GM12874 (cell line): Measurements from ENCODE around the gene OR2G2.

Experiments
- CTCF ChIP-seq: IDR thresholded peaks from 2 replicates; pipeline ENCODE4 v1.5.1; 2011; ENCODE audit warnings: low read depth, mild to moderate bottlenecking, control low read depth, low read length, moderate library complexity; ENCODE audit not compliant: insufficient read depth

OR2G2 gene

GRCh38 chr1:247576514-247576913 lies 11.6 kb upstream of the OR2G2 start:
- TF ChIP-seq CTCF, result peak; percentile 29; the same call in 1 of the 2 replicates

GRCh38 chr1:247578946-247579460 lies 9.2 kb upstream of the OR2G2 start:
- no peak for TF ChIP-seq CTCF

- TF ChIP-seq CTCF, result no peak
These were observed 17.1 kb downstream of the OR2G2 start, which contains the start of gene OR2G3 for GRCh38 chr1:247605286-247605685. TSS of gene OR2G3 (plus strand) at chr1:247605586. CDS start at chr1:247605586, 0 bp downstream.

GRCh38 chr1:247613405-247613804 lies 25.2 kb downstream of the OR2G2 start:
- TF ChIP-seq CTCF, result no peak

- no peak for TF ChIP-seq CTCF
These were observed 26.5 kb downstream of the OR2G2 start for GRCh38 chr1:247614625-247615024.

GRCh38 chr1:247627951-247628350 lies 39.8 kb downstream of the OR2G2 start:
- no peak for TF ChIP-seq CTCF

- TF ChIP-seq CTCF, result no peak
These were observed 49.9 kb downstream of the OR2G2 start for GRCh38 chr1:247638011-247638410.
